NB4 (cell line): ENCODE data around the gene CFAP46.

Experiments
- POLR2A ChIP-seq: IDR thresholded peaks from 2 replicates; pipeline ENCODE4 v1.6.1; 2011; ENCODE audit warnings: mild to moderate bottlenecking; ENCODE audit not compliant: insufficient read length; ENCODE audit errors: extremely low read depth
- TF ChIP-seq, protein P1 (sequence below): IDR thresholded peaks from one replicate; pipeline ENCODE4 v1.5.1; 2012; ENCODE audit warnings: low read depth, low read length
- TF ChIP-seq, protein P2 (sequence below): IDR thresholded peaks from 2 replicates; pipeline ENCODE4 v1.6.1; 2011; ENCODE audit warnings: low read depth, low read length

DNA sequence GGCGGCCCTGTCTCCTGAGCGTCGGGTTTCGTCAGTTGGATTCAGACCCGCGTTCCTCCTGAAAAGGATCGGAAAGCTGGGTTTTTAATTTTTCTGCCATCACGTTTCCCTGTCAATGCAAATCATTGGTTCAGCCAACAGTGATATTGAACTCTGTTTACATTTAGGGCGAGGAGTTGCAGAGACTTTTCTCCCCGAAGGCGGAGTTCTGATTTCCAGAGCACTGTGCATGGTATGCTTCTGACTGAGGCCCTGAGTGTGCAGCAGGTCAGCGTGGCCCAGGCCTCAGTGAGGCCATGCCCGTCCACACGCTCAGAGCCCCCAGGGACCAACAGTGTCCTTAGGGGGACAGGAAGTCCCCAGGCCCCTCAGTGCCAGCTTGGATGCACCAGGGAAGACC is 183.5 kb downstream of the CFAP46 start:
- TF ChIP-seq, protein P1, sequence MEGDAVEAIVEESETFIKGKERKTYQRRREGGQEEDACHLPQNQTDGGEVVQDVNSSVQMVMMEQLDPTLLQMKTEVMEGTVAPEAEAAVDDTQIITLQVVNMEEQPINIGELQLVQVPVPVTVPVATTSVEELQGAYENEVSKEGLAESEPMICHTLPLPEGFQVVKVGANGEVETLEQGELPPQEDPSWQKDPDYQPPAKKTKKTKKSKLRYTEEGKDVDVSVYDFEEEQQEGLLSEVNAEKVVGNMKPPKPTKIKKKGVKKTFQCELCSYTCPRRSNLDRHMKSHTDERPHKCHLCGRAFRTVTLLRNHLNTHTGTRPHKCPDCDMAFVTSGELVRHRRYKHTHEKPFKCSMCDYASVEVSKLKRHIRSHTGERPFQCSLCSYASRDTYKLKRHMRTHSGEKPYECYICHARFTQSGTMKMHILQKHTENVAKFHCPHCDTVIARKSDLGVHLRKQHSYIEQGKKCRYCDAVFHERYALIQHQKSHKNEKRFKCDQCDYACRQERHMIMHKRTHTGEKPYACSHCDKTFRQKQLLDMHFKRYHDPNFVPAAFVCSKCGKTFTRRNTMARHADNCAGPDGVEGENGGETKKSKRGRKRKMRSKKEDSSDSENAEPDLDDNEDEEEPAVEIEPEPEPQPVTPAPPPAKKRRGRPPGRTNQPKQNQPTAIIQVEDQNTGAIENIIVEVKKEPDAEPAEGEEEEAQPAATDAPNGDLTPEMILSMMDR: no peak
- no peak for TF ChIP-seq POLR2A
- TF ChIP-seq, protein P2, sequence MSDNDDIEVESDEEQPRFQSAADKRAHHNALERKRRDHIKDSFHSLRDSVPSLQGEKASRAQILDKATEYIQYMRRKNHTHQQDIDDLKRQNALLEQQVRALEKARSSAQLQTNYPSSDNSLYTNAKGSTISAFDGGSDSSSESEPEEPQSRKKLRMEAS: no peak
